HG03066 (cell line): ENCODE measurements around the gene SNRNP40.

Source experiments
- ATAC-seq: cut with Tn5 transposase; IDR thresholded peaks from one replicate; pipeline ENCODE4 v1.9.1; 2021; ENCODE audit warnings: low read depth; ENCODE audit not compliant: unreplicated experiment

The SNRNP40 gene

GRCh38 chr1:31234123-31234708 lies 62.4 kb downstream of the SNRNP40 start:
- no peak for ATAC-seq

GRCh38 chr1:31232689-31233088 lies 63.9 kb downstream of the SNRNP40 start:
- ATAC-seq = no peak

- ATAC-seq = no peak
Measured at GRCh38 chr1:31231802-31232201, 64.8 kb downstream of the SNRNP40 start.

- no peak for ATAC-seq
Measured at GRCh38 chr1:31230378-31230777, 66.2 kb downstream of the SNRNP40 start.

- ATAC-seq = no peak
Measured at GRCh38 chr1:31228986-31229385, 67.6 kb downstream of the SNRNP40 start.

GRCh38 chr1:31227891-31228568 lies 68.6 kb downstream of the SNRNP40 start:
- no peak for ATAC-seq

- no peak for ATAC-seq
Measured at GRCh38 chr1:31224068-31224467, 72.5 kb downstream of the SNRNP40 start.

- no peak for ATAC-seq
Measured at GRCh38 chr1:31222176-31222575, 74.4 kb downstream of the SNRNP40 start.

- ATAC-seq = no peak
Measured at GRCh38 chr1:31221072-31221471, 75.5 kb downstream of the SNRNP40 start.

GRCh38 chr1:31219489-31219888 lies 77.1 kb downstream of the SNRNP40 start:
- ATAC-seq = no peak

GRCh38 chr1:31218705-31219104 lies 77.9 kb downstream of the SNRNP40 start:
- ATAC-seq = no peak

GRCh38 chr1:31216016-31216415 lies 80.6 kb downstream of the SNRNP40 start:
- ATAC-seq = no peak

GRCh38 chr1:31215065-31215570 lies 81.5 kb downstream of the SNRNP40 start:
- ATAC-seq = no peak

- ATAC-seq = no peak
Measured at GRCh38 chr1:31214316-31215064, 82.1 kb downstream of the SNRNP40 start.
